Endothelial cell of umbilical vein (primary cell): ENCODE data around the gene SLC25A43. TPM values are rescaled to one million over a fixed set of nuclear protein-coding genes. Genes with fewer than 3 reads are reported as not detected.
"Not testable (repeated sequence)": the region's sequence is repeated elsewhere in the genome, so short reads cannot be mapped to it uniquely, and the experiment has no call there.

Experiments
- BruUV-seq: library from RNA; stranded (reverse); fragments of 400-500 nt; replicated peaks from 2 replicates; lab custom pipeline; 2021; lab: Mats Ljungman, UMichigan
- CTCF ChIA-PET: fragments of 300-600, 350-600 bp; sonication (Branson Sonifier 250); formaldehyde crosslinking; loops from one replicate; lab custom pipeline; 2021; ENCODE audit warnings: antibody characterized with exemption, inconsistent platforms; lab: Charles Lee
- POLR2A ChIA-PET: fragments of 300-600, 350-600 bp; sonication (Branson Sonifier 250); formaldehyde crosslinking; loops from one replicate; lab custom pipeline; 2021; ENCODE audit warnings: antibody characterized with exemption, inconsistent platforms; lab: Charles Lee
- DNase-seq: peaks from one replicate; pipeline ENCODE4 v3.0.0-alpha.2; 2011; ENCODE audit warnings: low read depth, low spot score
- FAIRE-seq: peaks from 2 replicates; lab custom pipeline; 2011; peaks lifted over from hg19 to GRCh38; lab: Jason Lieb, UNC
- H2AFZ ChIP-seq: 2 replicates; pipeline ENCODE4 v1.6.0; 2012; ENCODE audit warnings: low read depth, low read length, control low read depth, inconsistent platforms
- H3K27ac ChIP-seq: 2 replicates; pipeline ENCODE4 v1.5.1; 2011; ENCODE audit warnings: low read depth, mild to moderate bottlenecking, control low read depth, low read length, moderate library complexity; ENCODE audit not compliant: insufficient read depth
- H3K27me3 ChIP-seq, 2 experiments: 2 replicates each; pipeline versions ENCODE4 v1.6.0 to v1.6.1; 2011; ENCODE audit warnings: low read length in 2 of 2, mixed read lengths in 1 of 2; ENCODE audit not compliant: control insufficient read depth in 2 of 2, insufficient read depth in 2 of 2
- H3K36me3 ChIP-seq, 2 experiments: 2 replicates in 1 of 2; 3 replicates in 1 of 2; pipeline ENCODE4 v1.5.1; 2011; ENCODE audit warnings: low read length in 2 of 2, mild to moderate bottlenecking in 1 of 2, moderate library complexity in 1 of 2; ENCODE audit not compliant: control insufficient read depth in 2 of 2, insufficient read depth in 2 of 2; ENCODE audit errors: extremely low read depth in 1 of 2
- H3K4me1 ChIP-seq: 3 replicates; pipeline ENCODE4 v1.5.1; 2011; ENCODE audit warnings: mild to moderate bottlenecking, low read length; ENCODE audit not compliant: control insufficient read depth, insufficient read depth; ENCODE audit errors: extremely low read depth
- H3K4me2 ChIP-seq: 2 replicates; pipeline ENCODE4 v1.6.1; 2011; ENCODE audit warnings: low read length, control low read depth, mixed read lengths; ENCODE audit not compliant: insufficient read depth
- H3K4me3 ChIP-seq, 3 experiments: fragments of 200-600 bp in 1 of 3; sonication (generic), shearing (Covaris generic) in 1 of 3; replicated peaks in 1 of 3; 2 replicates each; pipeline ENCODE4 v1.5.1; 2011 to 2016; ENCODE audit warnings: control low read depth in 3 of 3, low read length in 3 of 3, mild to moderate bottlenecking in 2 of 3, inconsistent platforms in 1 of 3, low read depth in 1 of 3, moderate library complexity in 1 of 3; ENCODE audit not compliant: insufficient read depth in 1 of 3
- H3K79me2 ChIP-seq: 2 replicates; pipeline ENCODE4 v1.6.0; 2012; ENCODE audit warnings: low read length, inconsistent platforms; ENCODE audit not compliant: control insufficient read depth, insufficient read depth
- H3K9ac ChIP-seq: replicated peaks from 2 replicates; pipeline ENCODE3; 2011; ENCODE audit warnings: low read length, control low read depth; ENCODE audit not compliant: insufficient read depth; ENCODE audit errors: extremely low read depth
- H3K9me1 ChIP-seq: replicated peaks from 3 replicates; pipeline ENCODE4 v1.6.0; 2011; ENCODE audit warnings: mild to moderate bottlenecking, low read length; ENCODE audit not compliant: control insufficient read depth, insufficient read depth; ENCODE audit errors: extremely low read depth
- H3K9me3 ChIP-seq: replicated peaks from 2 replicates; pipeline ENCODE4 v1.5.1; 2012; ENCODE audit warnings: low read length, inconsistent platforms; ENCODE audit not compliant: control insufficient read depth, insufficient read depth
- H4K20me1 ChIP-seq: replicated peaks from 2 replicates; pipeline ENCODE3; 2011; ENCODE audit warnings: mild to moderate bottlenecking, low read length; ENCODE audit not compliant: control insufficient read depth, insufficient read depth; ENCODE audit errors: extremely low read depth
- CTCF ChIP-seq, 2 donors: IDR thresholded peaks; 1 replicate in 1 of 2; 2 replicates in 1 of 2; pipeline ENCODE4 v1.5.1; 2011; ENCODE audit warnings: low read length in 2 of 2, mild to moderate bottlenecking in 2 of 2, moderate library complexity in 2 of 2, control low read depth in 1 of 2, inconsistent platforms in 1 of 2, low read depth in 1 of 2; ENCODE audit not compliant: insufficient read depth in 1 of 2; ENCODE audit errors: extremely low read depth in 1 of 2
- EZH2 ChIP-seq: IDR thresholded peaks from 2 replicates; pipeline ENCODE4 v1.6.1; 2012; ENCODE audit warnings: borderline replicate concordance, low read depth, mild to moderate bottlenecking, moderate library complexity, low read length, inconsistent platforms; ENCODE audit not compliant: severe bottlenecking
- FOS ChIP-seq: IDR thresholded peaks from 2 replicates; pipeline ENCODE4 v1.6.1; 2011; ENCODE audit warnings: mild to moderate bottlenecking, low read length, moderate library complexity, borderline replicate concordance; ENCODE audit not compliant: insufficient read depth
- GATA2 ChIP-seq: IDR thresholded peaks from 2 replicates; pipeline ENCODE4 v1.7.0; 2011; ENCODE audit warnings: low read depth, mild to moderate bottlenecking, moderate library complexity, mixed read lengths, low read length; ENCODE audit not compliant: insufficient read length, insufficient read depth
- JUN ChIP-seq: IDR thresholded peaks from 2 replicates; pipeline ENCODE4 v1.6.1; 2011; ENCODE audit warnings: borderline replicate concordance, low read depth; ENCODE audit not compliant: insufficient read length, insufficient read depth
- MAX ChIP-seq: IDR thresholded peaks from 2 replicates; pipeline ENCODE4 v1.6.1; 2011; ENCODE audit not compliant: insufficient read depth, insufficient read length
- MYC ChIP-seq: IDR thresholded peaks from one replicate; pipeline ENCODE4 v1.6.1; 2011; ENCODE audit warnings: mild to moderate bottlenecking, low read depth, low read length
- POLR2A ChIP-seq: IDR thresholded peaks from 2 replicates; pipeline ENCODE4 v1.6.1; 2012; ENCODE audit warnings: low read depth, mild to moderate bottlenecking, control low read depth, low read length
- POLR2AphosphoS5 ChIP-seq: IDR thresholded peaks from 2 replicates; pipeline ENCODE4 v1.6.1; 2012; ENCODE audit warnings: low read depth, mild to moderate bottlenecking, control low read depth, low read length, moderate library complexity; ENCODE audit not compliant: insufficient read depth
- dilution Hi-C: fragments of 300-500 bp; cut with MboI; formaldehyde crosslinking; loops from one replicate; pipeline ENCODE4 v1.15.0; 2019; ENCODE audit warnings: low sequenced_read_pairs; ENCODE audit not compliant: extremely low pct_ligation_motif_present
- intact Hi-C: fragments of 100-400 bp; cut with micrococcal nuclease; formaldehyde crosslinking; loops from one replicate; pipeline ENCODE4 v1.10.0; 2022
- polyA plus RNA-seq, 4 experiments: library from polyadenylated mRNA; depleted of rRNA in 3 of 4; stranded (reverse) in 3 of 4; unstranded in 1 of 4; fragments of >200 nt; gene quantifications; 2 replicates each; pipeline versions ENCODE4 v1.2.1 to v1.2.3, GENCODE V29; 2011 to 2012; ENCODE audit warnings: missing spikeins in 1 of 4
- total RNA-seq: library from RNA; stranded (reverse); gene quantifications from 2 replicates; pipeline ENCODE4 v1.2.3, GENCODE V29; 2021

The SLC25A43 gene
- total and polyA plus RNA-seq, 2 donors (not counting 3 experiments of a cell fraction or from before 2014, with no cell fraction given) = 7.2 to 11.5 TPM

- no TSS peak for BruUV-seq
- intact Hi-C loops = no loop called here
Measured at GRCh38 chrX:119359618-119360382, 39.3 kb upstream of the SLC25A43 start.

GRCh38 chrX:119361451-119361850 lies 37.7 kb upstream of the SLC25A43 start:
- intact Hi-C loops, H2AFZ ChIP-seq, DNase-seq, dilution Hi-C loops, H3K4me2 ChIP-seq, H3K9me3 ChIP-seq, FAIRE-seq, H3K27ac ChIP-seq, BruUV-seq, H3K9me1 ChIP-seq, POLR2A ChIA-PET, H4K20me1 ChIP-seq, H3K4me1 ChIP-seq, CTCF ChIA-PET, H3K79me2 ChIP-seq, H3K4me3 ChIP-seq, H3K36me3 ChIP-seq, H3K27me3 ChIP-seq, H3K9ac ChIP-seq: not testable (repeated sequence)

More at GRCh38 chrX:119359618-119360382, 39.3 kb upstream of the SLC25A43 start:
- Histone ChIP-seq H2AFZ (no peak overlapping the region), H3K36me3 (no peaks in the 10 kb centered on the region), H3K27me3 (no peaks in the 10 kb centered on the region), H3K79me2 (no peaks in the 10 kb centered on the region), H3K9me3 (no peaks in the 10 kb centered on the region), H3K4me3 (no peak overlapping the region), H3K4me1 (no peaks in the 10 kb centered on the region), H3K27ac (no peak overlapping the region), H3K9me1 (no peaks in the 10 kb centered on the region), H3K4me2 (no peak overlapping the region), H4K20me1 (no peaks in the 10 kb centered on the region), H3K9ac (no peak overlapping the region)
- no peak for DNase-seq
- dilution Hi-C loops = no loop called here
- ChIA-PET CTCF (no interaction called here), POLR2A (no interaction called here)
- FAIRE-seq = no peak
- TF ChIP-seq EZH2 = no peak
- no peak for TF ChIP-seq MYC
- TF ChIP-seq FOS = no peak
- TF ChIP-seq POLR2AphosphoS5 = no peak
- TF ChIP-seq JUN = no peak
- no peak for TF ChIP-seq MAX
- no peak for TF ChIP-seq CTCF (IDR thresholded peaks at IDR 0.05; ENCODE audit: extremely low read depth in 1 of 2, insufficient read depth in 1 of 2, low read depth in 1 of 2, low read length in 2 of 2)
- no peak for TF ChIP-seq GATA2
- no peak for TF ChIP-seq POLR2A

- H3K9me3 ChIP-seq, H3K4me1 ChIP-seq, H3K9ac ChIP-seq, CTCF ChIA-PET, dilution Hi-C loops, H3K4me3 ChIP-seq, POLR2A ChIA-PET, H3K79me2 ChIP-seq, H2AFZ ChIP-seq, intact Hi-C loops, H3K9me1 ChIP-seq, H3K27me3 ChIP-seq, H3K36me3 ChIP-seq, BruUV-seq, H3K27ac ChIP-seq, DNase-seq, H3K4me2 ChIP-seq, FAIRE-seq, H4K20me1 ChIP-seq: not testable (repeated sequence)
Measured at GRCh38 chrX:119362074-119362473, 37.1 kb upstream of the SLC25A43 start.
